OCI-LY3 (cell line): Measurements from ENCODE around the gene MEPCE.

ENCODE experiments used
- CTCF ChIP-seq: fragments of 200-600, 300-600 bp; sonication (generic); IDR thresholded peaks from 2 replicates; pipeline ENCODE4 v1.5.1; 2014; ENCODE audit warnings: antibody characterized with exemption, low read length, low read depth
- EZH2phosphoT487 ChIP-seq: fragments of 200-600 bp; shearing (Covaris generic); IDR thresholded peaks from 2 replicates; pipeline ENCODE4 v1.6.1; 2018; ENCODE audit warnings: antibody characterized with exemption, mixed run types, low read depth

- TF ChIP-seq CTCF (no peak), EZH2phosphoT487 (no peak)
These were observed 49.5 kb downstream of the MEPCE start, which contains the start of gene TSC22D4 for GRCh38 chr7:100478958-100479660.
